PC-9 (cell line): ENCODE measurements around the gene SUN1.

Source experiments
- EZH2 ChIP-seq: fragments of 200-600 bp; sonication (generic); IDR thresholded peaks from 2 replicates; pipeline ENCODE4 v1.8.0; 2017; ENCODE audit warnings: antibody characterized with exemption, low read depth
- TF ChIP-seq, protein P1 (sequence below): fragments of 200-600 bp; sonication (generic); conservative IDR thresholded peaks from 2 replicates; pipeline ENCODE4 v1.6.1; 2017; ENCODE audit warnings: mixed run types, antibody characterized with exemption, mild to moderate bottlenecking, moderate library complexity

DNA sequence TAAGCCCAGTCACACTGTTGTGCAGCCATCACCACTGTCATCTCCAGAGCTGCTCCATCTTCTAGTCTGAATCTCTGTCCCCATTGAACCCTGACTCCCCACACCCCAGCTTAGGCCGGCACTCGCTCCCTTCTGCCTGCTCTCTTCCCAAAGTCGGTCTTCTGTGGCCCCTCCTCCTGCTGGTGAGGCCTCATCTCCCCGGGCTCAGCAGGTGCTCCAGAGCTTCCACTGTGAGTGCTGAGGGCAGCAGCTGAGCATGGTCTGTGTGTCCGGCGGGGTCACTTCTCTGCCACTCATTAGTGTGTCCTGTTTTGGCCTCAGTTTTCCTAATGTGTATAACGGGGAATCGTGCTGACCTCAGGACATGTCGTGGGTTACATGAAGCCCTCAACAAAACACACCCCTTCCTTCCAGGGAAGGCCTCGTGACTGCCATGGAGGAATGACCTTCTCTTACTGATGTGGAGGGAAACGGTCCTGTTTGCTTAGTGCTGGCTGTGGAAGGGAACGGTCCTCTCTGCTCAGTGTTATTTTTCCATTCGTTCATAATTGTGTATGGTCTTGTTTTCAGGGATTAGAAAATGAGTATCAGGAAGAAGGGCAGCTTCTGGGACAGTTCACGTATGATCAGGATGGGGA lies 39.7 kb downstream of the SUN1 start:
- TF ChIP-seq, protein P1, sequence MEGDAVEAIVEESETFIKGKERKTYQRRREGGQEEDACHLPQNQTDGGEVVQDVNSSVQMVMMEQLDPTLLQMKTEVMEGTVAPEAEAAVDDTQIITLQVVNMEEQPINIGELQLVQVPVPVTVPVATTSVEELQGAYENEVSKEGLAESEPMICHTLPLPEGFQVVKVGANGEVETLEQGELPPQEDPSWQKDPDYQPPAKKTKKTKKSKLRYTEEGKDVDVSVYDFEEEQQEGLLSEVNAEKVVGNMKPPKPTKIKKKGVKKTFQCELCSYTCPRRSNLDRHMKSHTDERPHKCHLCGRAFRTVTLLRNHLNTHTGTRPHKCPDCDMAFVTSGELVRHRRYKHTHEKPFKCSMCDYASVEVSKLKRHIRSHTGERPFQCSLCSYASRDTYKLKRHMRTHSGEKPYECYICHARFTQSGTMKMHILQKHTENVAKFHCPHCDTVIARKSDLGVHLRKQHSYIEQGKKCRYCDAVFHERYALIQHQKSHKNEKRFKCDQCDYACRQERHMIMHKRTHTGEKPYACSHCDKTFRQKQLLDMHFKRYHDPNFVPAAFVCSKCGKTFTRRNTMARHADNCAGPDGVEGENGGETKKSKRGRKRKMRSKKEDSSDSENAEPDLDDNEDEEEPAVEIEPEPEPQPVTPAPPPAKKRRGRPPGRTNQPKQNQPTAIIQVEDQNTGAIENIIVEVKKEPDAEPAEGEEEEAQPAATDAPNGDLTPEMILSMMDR: no peak
- no peak for TF ChIP-seq EZH2
